T-helper 1 cell (primary cell): Measurements from ENCODE around the gene ORC1.
"Not testable (repeated sequence)": the region's sequence is repeated elsewhere in the genome, so short reads cannot be mapped to it uniquely, and the experiment has no call there.

ENCODE experiments used
- DNase-seq, 5 donors: peaks; one replicate each; pipeline ENCODE4 v3.0.0-alpha.2; 2012 to 2020

Gene ORC1

GRCh38 chr1:52385376-52385775 is 18.8 kb downstream of the ORC1 start:
- no peak for DNase-seq

- not testable (repeated sequence) for DNase-seq
Measured at GRCh38 chr1:52369851-52370250, 34.4 kb downstream of the ORC1 start.

- peak; percentile 35 to 71 (median 46) for DNase-seq
Measured at GRCh38 chr1:52368383-52369172, 35.6 kb downstream of the ORC1 start.

GRCh38 chr1:52367272-52367671 is 37.0 kb downstream of the ORC1 start:
- no peak for DNase-seq

GRCh38 chr1:52366517-52366827 is 37.8 kb downstream of the ORC1 start:
- no peak for DNase-seq

GRCh38 chr1:52365746-52366516 is 38.3 kb downstream of the ORC1 start, which contains the start of gene CC2D1B:
Gene CC2D1B (minus strand): TSS chr1:52366205. CDS start chr1:52364620, 1,585 bp downstream.
- DNase-seq: peak; percentile 97 to 100 (median 99)

- DNase-seq: peak in 1 of 5 donors; percentile 10
Measured at GRCh38 chr1:52365071-52365745, 39.0 kb downstream of the ORC1 start.

GRCh38 chr1:52364235-52364839 is 39.9 kb downstream of the ORC1 start:
- DNase-seq: peak in 1 of 5 donors; percentile 17

- DNase-seq: no peak
Measured at GRCh38 chr1:52360595-52360968, 43.6 kb downstream of the ORC1 start.

GRCh38 chr1:52359676-52360594 is 44.3 kb downstream of the ORC1 start:
- DNase-seq: no peak

- no peak for DNase-seq
Measured at GRCh38 chr1:52358851-52359497, 45.2 kb downstream of the ORC1 start.

- no peak for DNase-seq
Measured at GRCh38 chr1:52357397-52357796, 46.8 kb downstream of the ORC1 start.

- no peak for DNase-seq
Measured at GRCh38 chr1:52356818-52357355, 47.3 kb downstream of the ORC1 start.

- DNase-seq: no peak
Measured at GRCh38 chr1:52355847-52356505, 48.2 kb downstream of the ORC1 start.

- no peak for DNase-seq
Measured at GRCh38 chr1:52355436-52355835, 48.8 kb downstream of the ORC1 start.

GRCh38 chr1:52352690-52353089 is 51.5 kb downstream of the ORC1 start:
- DNase-seq: no peak

- DNase-seq: no peak
Measured at GRCh38 chr1:52348704-52349300, 55.4 kb downstream of the ORC1 start.

- no peak for DNase-seq
Measured at GRCh38 chr1:52346653-52347052, 57.6 kb downstream of the ORC1 start.

- no peak for DNase-seq
Measured at GRCh38 chr1:52345252-52345651, 59.0 kb downstream of the ORC1 start.

GRCh38 chr1:52343979-52344378 is 60.2 kb downstream of the ORC1 start:
- no peak for DNase-seq
